Astrocyte (in vitro differentiated cells and primary cell): ENCODE results near the gene SIRPD. TPM values are rescaled to one million over a fixed set of nuclear protein-coding genes. Genes with fewer than 3 reads are reported as not detected.

Experiments used
- DNase-seq: peaks from one replicate; pipeline ENCODE4 v3.0.0-alpha.2; 2010; ENCODE audit warnings: low read depth
- FAIRE-seq: peaks from 2 replicates; lab custom pipeline; 2011; peaks lifted over from hg19 to GRCh38; lab: Jason Lieb, UNC
- H2AFZ ChIP-seq: 2 replicates; pipeline ENCODE4 v1.6.0; 2012; ENCODE audit warnings: low read depth, low read length, inconsistent platforms
- H3K27ac ChIP-seq: 2 replicates; pipeline ENCODE4 v1.5.1; 2011; ENCODE audit warnings: low read depth, low read length, inconsistent platforms
- H3K27me3 ChIP-seq: 2 replicates; pipeline ENCODE4 v1.6.0; 2011; ENCODE audit warnings: low read length, inconsistent platforms; ENCODE audit not compliant: insufficient read depth
- H3K36me3 ChIP-seq: 2 replicates; pipeline ENCODE4 v1.5.1; 2011; ENCODE audit warnings: low read length, inconsistent platforms; ENCODE audit not compliant: insufficient read depth
- H3K4me1 ChIP-seq: 2 replicates; pipeline ENCODE4 v1.5.1; 2011; ENCODE audit warnings: low read length, inconsistent platforms; ENCODE audit not compliant: insufficient read depth
- H3K4me2 ChIP-seq: 2 replicates; pipeline ENCODE4 v1.6.0; 2012; ENCODE audit warnings: low read length, inconsistent platforms
- H3K4me3 ChIP-seq: 2 replicates; pipeline ENCODE4 v1.5.1; 2011; ENCODE audit warnings: low read depth, mild to moderate bottlenecking, low read length, inconsistent platforms; ENCODE audit not compliant: insufficient read depth
- H3K79me2 ChIP-seq: 2 replicates; pipeline ENCODE4 v1.6.0; 2012; ENCODE audit warnings: mild to moderate bottlenecking, low read length, inconsistent platforms; ENCODE audit not compliant: insufficient read depth
- H3K9ac ChIP-seq: 2 replicates; pipeline ENCODE4 v1.6.0; 2012; ENCODE audit warnings: mild to moderate bottlenecking, low read length, inconsistent platforms
- H3K9me3 ChIP-seq: 2 replicates; pipeline ENCODE4 v1.5.1; 2012; ENCODE audit warnings: low read depth, mild to moderate bottlenecking, low read length, inconsistent platforms; ENCODE audit not compliant: insufficient read depth
- H4K20me1 ChIP-seq: 2 replicates; pipeline ENCODE4 v1.6.0; 2012; ENCODE audit warnings: low read length, inconsistent platforms; ENCODE audit not compliant: insufficient read depth
- H3K27ac Mint-ChIP-seq: one replicate; pipeline ENCODE4 v1.8.0; 2021; ENCODE audit warnings: mild to moderate bottlenecking, mixed read lengths; ENCODE audit not compliant: unreplicated experiment
- H3K27me3 Mint-ChIP-seq: one replicate; pipeline ENCODE4 v1.8.0; 2021; ENCODE audit warnings: low read depth, mixed read lengths; ENCODE audit not compliant: unreplicated experiment
- H3K36me3 Mint-ChIP-seq: one replicate; pipeline ENCODE4 v1.8.0; 2021; ENCODE audit warnings: low read depth, mixed read lengths; ENCODE audit not compliant: unreplicated experiment
- H3K4me1 Mint-ChIP-seq: one replicate; pipeline ENCODE4 v1.8.0; 2021; ENCODE audit warnings: low read depth, mixed read lengths; ENCODE audit not compliant: unreplicated experiment
- H3K4me3 Mint-ChIP-seq: one replicate; pipeline ENCODE4 v1.8.0; 2021; ENCODE audit warnings: mild to moderate bottlenecking, moderate library complexity, mixed read lengths; ENCODE audit not compliant: unreplicated experiment
- H3K9me3 Mint-ChIP-seq: one replicate; pipeline ENCODE4 v1.8.0; 2021; ENCODE audit warnings: mild to moderate bottlenecking, mixed read lengths; ENCODE audit not compliant: unreplicated experiment
- EZH2 ChIP-seq: IDR thresholded peaks from 2 replicates; pipeline ENCODE4 v1.6.1; 2012; ENCODE audit warnings: mild to moderate bottlenecking, low read length, inconsistent platforms; ENCODE audit not compliant: insufficient read depth
- total RNA-seq: library from RNA; stranded (reverse); gene quantifications from 2 replicates; pipeline ENCODE4 v1.2.1, GENCODE V29; 2021
- TF ChIP-seq, protein P1 (sequence below): IDR thresholded peaks from 2 replicates; pipeline ENCODE4 v1.5.1; 2011; ENCODE audit warnings: low read depth, mild to moderate bottlenecking, inconsistent platforms, low read length, moderate library complexity; ENCODE audit not compliant: insufficient read depth

The SIRPD gene
- total RNA-seq, 1 donor from 2014 or later: not detected

DNA sequence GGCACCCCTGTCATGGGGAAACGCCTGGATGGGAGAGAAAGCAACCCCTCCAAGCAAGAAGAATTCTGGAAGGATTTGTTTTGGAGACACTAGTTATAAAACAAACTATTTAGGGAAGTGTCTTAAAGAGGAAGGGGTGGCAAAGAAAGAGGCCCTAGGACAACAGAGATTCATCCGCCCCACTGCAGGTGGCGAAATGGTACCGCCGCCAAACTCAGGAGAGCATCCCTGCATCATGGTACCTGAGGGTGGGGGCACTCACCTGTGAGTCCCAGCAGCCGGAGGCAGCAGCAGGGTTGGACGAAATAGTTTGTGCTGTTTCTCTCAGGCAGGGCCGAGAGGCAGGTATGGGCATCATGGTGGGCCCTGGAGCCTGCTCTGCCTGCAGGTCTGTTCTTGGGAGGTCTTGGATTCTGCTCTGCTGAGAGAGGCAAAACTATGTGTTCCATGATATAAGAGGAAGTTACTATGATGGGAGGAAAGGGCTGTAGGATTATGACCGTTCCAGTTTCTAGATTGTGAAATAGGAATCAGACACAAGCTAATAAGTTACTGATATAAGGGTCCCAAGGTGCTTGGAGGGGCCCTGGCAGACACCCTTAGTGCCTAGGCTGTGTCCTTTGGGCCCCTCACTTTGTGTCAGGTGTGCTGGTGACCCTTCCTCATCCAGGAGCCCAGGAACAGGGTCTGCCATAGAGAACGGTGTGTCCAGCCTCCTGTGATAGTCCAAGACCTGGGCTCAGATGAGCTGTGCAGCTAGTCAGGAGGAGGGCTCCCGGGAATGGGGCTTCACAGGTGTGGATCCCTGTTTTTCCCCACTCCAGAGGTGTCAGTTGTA lies 20.4 kb downstream of the SIRPD start:
- H3K27ac Mint-ChIP-seq: no peak overlapping the region

DNA sequence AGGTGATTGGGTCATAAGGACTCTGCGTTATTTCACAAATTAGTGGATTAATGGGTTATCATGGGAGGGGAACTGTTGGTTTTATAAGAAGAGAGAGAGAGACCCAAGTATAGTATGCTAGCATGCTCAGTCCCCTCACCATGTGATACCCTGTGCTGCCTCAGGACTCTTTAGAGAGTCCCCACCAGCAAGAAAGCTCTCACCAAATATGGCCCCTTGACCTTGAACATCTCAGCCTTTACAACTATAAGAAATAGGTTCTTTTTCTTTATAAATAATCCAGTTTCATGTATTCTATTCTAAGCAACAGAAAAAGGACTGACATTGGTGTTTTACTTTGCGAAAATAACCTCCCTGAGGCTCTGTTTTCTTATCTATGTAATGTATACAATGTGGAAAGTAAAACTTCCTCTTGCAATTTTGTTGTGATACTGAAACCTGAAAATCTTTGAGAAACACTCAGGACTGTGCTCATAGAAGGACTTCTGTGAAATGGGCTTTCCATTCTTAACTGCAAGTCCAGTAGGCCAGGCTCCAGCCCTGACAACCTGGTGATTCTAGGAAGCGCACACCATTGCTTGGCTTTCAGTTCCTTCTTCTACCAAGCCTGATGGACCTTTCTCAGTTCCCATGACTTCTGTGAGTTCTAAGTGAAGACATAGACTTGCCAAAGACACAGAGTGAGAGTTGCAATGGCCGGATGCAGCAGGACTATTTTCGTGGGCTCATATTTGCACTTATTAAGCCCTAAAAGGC lies 21.9 kb downstream of the SIRPD start:
- no peaks in the 10 kb centered on the region for H3K4me1 ChIP-seq
- TF ChIP-seq EZH2: no peak
- TF ChIP-seq, protein P1, sequence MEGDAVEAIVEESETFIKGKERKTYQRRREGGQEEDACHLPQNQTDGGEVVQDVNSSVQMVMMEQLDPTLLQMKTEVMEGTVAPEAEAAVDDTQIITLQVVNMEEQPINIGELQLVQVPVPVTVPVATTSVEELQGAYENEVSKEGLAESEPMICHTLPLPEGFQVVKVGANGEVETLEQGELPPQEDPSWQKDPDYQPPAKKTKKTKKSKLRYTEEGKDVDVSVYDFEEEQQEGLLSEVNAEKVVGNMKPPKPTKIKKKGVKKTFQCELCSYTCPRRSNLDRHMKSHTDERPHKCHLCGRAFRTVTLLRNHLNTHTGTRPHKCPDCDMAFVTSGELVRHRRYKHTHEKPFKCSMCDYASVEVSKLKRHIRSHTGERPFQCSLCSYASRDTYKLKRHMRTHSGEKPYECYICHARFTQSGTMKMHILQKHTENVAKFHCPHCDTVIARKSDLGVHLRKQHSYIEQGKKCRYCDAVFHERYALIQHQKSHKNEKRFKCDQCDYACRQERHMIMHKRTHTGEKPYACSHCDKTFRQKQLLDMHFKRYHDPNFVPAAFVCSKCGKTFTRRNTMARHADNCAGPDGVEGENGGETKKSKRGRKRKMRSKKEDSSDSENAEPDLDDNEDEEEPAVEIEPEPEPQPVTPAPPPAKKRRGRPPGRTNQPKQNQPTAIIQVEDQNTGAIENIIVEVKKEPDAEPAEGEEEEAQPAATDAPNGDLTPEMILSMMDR: no peak
- Mint-ChIP-seq H3K9me3 (peaks cover 7% of the 10 kb centered on the region), H3K4me1 (no peaks in the 10 kb centered on the region), H3K36me3 (no peaks in the 10 kb centered on the region), H3K27ac (no peak overlapping the region), H3K4me3 (no peak overlapping the region), H3K27me3 (peaks cover 20% of the 10 kb centered on the region)
- H3K9ac ChIP-seq: no peak overlapping the region
- no peaks in the 10 kb centered on the region for H3K79me2 ChIP-seq
- H3K36me3 ChIP-seq: no peaks in the 10 kb centered on the region
- H3K4me3 ChIP-seq: no peak overlapping the region
- peaks cover 2% of the 10 kb centered on the region for H3K27me3 ChIP-seq
- H3K27ac ChIP-seq: no peak overlapping the region
- H3K4me2 ChIP-seq: no peak overlapping the region
- no peak for DNase-seq
- H3K9me3 ChIP-seq: no peaks in the 10 kb centered on the region
- H4K20me1 ChIP-seq: no peaks in the 10 kb centered on the region
- no peak overlapping the region for H2AFZ ChIP-seq
- no peak for FAIRE-seq

More for the DNA sequence above, 20.4 kb downstream of the SIRPD start:
- Mint-ChIP-seq H3K4me3 (no peak overlapping the region), H3K4me1 (no peaks in the 10 kb centered on the region), H3K27me3 (peaks cover 20% of the 10 kb centered on the region), H3K9me3 (peaks cover 7% of the 10 kb centered on the region), H3K36me3 (no peaks in the 10 kb centered on the region)
- H2AFZ ChIP-seq: no peak overlapping the region
- FAIRE-seq (no peak), DNase-seq (no peak)
- no peak for TF ChIP-seq EZH2
- TF ChIP-seq, protein P1: no peak
- no peaks in the 10 kb centered on the region for H3K79me2 ChIP-seq
- H3K9ac ChIP-seq: no peak overlapping the region
- no peaks in the 10 kb centered on the region for H4K20me1 ChIP-seq
- H3K36me3 ChIP-seq: no peaks in the 10 kb centered on the region
- no peak overlapping the region for H3K4me2 ChIP-seq
- peaks cover 2% of the 10 kb centered on the region for H3K27me3 ChIP-seq
- H3K4me1 ChIP-seq: no peaks in the 10 kb centered on the region
- no peak overlapping the region for H3K4me3 ChIP-seq
- H3K9me3 ChIP-seq: no peaks in the 10 kb centered on the region
- no peak overlapping the region for H3K27ac ChIP-seq

DNA sequence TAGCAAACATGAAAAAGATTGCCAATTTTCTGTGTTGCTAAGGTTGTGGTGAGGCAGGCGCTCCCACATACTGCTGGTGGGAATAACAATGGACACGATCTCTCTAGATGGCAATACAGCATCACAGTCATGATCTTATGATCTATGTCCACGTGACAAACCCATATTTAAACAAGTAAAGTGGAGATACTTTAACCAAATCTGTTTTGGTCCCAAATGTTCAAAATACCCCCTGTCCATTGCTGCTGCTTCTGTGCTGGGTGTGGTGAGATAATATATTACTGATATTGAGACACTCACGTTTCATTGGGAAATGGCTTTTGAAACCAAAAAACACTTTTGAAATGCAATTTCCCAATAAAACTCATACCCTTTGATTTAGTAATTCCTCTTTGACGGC lies 23.0 kb downstream of the SIRPD start:
- no peaks in the 10 kb centered on the region for H3K4me1 Mint-ChIP-seq
- FAIRE-seq: no peak

More for the DNA sequence above, 23.0 kb downstream of the SIRPD start:
- Histone ChIP-seq H3K36me3 (no peaks in the 10 kb centered on the region), H3K4me1 (no peaks in the 10 kb centered on the region), H3K27me3 (peaks cover 2% of the 10 kb centered on the region), H2AFZ (no peak overlapping the region), H3K4me2 (no peak overlapping the region), H3K9ac (no peak overlapping the region), H3K4me3 (no peak overlapping the region), H3K79me2 (no peaks in the 10 kb centered on the region), H3K27ac (no peak overlapping the region), H4K20me1 (no peaks in the 10 kb centered on the region), H3K9me3 (no peaks in the 10 kb centered on the region)
- no peak overlapping the region for H3K4me3 Mint-ChIP-seq
- no peak overlapping the region for H3K27ac Mint-ChIP-seq
- no peak for DNase-seq
- H3K9me3 Mint-ChIP-seq: peaks cover 2% of the 10 kb centered on the region
- H3K36me3 Mint-ChIP-seq: no peaks in the 10 kb centered on the region
- peaks cover 20% of the 10 kb centered on the region for H3K27me3 Mint-ChIP-seq
- TF ChIP-seq EZH2: no peak
- TF ChIP-seq, protein P1: no peak
